T-helper 9 cell (primary cell): ENCODE results near the gene JAZF1.
A peak's percentile ranks its signal among the peaks of the same experiment; 100 is the strongest.
"Not testable (repeated sequence)": the region's sequence is repeated elsewhere in the genome, so short reads cannot be mapped to it uniquely, and the experiment has no call there.

Source experiments
- DNase-seq: peaks from one replicate; pipeline ENCODE4 v3.0.0-alpha.2; 2020

JAZF1 gene

GRCh38 chr7:28037220-28038010 is 143.2 kb downstream of the JAZF1 start:
- DNase-seq, result no peak

GRCh38 chr7:28036696-28037095 is 143.9 kb downstream of the JAZF1 start:
- no peak for DNase-seq

- DNase-seq, result no peak
Observed at GRCh38 chr7:28033386-28033785, 147.2 kb downstream of the JAZF1 start.

GRCh38 chr7:28032738-28033380 is 147.7 kb downstream of the JAZF1 start:
- no peak for DNase-seq

- DNase-seq, result no peak
Observed at GRCh38 chr7:28029051-28029450, 151.5 kb downstream of the JAZF1 start.

- DNase-seq, result no peak
Observed at GRCh38 chr7:28028471-28028870, 152.1 kb downstream of the JAZF1 start.

- DNase-seq, result no peak
Observed at GRCh38 chr7:28026237-28026636, 154.4 kb downstream of the JAZF1 start.

- no peak for DNase-seq
Observed at GRCh38 chr7:28024786-28025334, 155.7 kb downstream of the JAZF1 start.

GRCh38 chr7:28020302-28020940 is 160.2 kb downstream of the JAZF1 start:
- peak; percentile 4 for DNase-seq

GRCh38 chr7:28018856-28019465 is 161.6 kb downstream of the JAZF1 start:
- no peak for DNase-seq

GRCh38 chr7:28018446-28018845 is 162.1 kb downstream of the JAZF1 start:
- DNase-seq, result no peak

GRCh38 chr7:28018020-28018419 is 162.6 kb downstream of the JAZF1 start:
- no peak for DNase-seq

- DNase-seq, result no peak
Observed at GRCh38 chr7:28017372-28017771, 163.2 kb downstream of the JAZF1 start.

GRCh38 chr7:28016297-28016696 is 164.3 kb downstream of the JAZF1 start:
- DNase-seq, result no peak

- no peak for DNase-seq
Observed at GRCh38 chr7:28015169-28015568, 165.4 kb downstream of the JAZF1 start.

GRCh38 chr7:28014340-28014739 is 166.3 kb downstream of the JAZF1 start:
- not testable (repeated sequence) for DNase-seq

- DNase-seq, result no peak
Observed at GRCh38 chr7:28013441-28013840, 167.2 kb downstream of the JAZF1 start.

GRCh38 chr7:28013019-28013418 is 167.6 kb downstream of the JAZF1 start:
- no peak for DNase-seq

- no peak for DNase-seq
Observed at GRCh38 chr7:28008911-28009310, 171.7 kb downstream of the JAZF1 start.

GRCh38 chr7:28008171-28008570 is 172.4 kb downstream of the JAZF1 start:
- DNase-seq, result no peak

- DNase-seq, result no peak
Observed at GRCh38 chr7:28006491-28006890, 174.1 kb downstream of the JAZF1 start.

- no peak for DNase-seq
Observed at GRCh38 chr7:28005847-28006231, 174.8 kb downstream of the JAZF1 start.
